Limb (tissue), 2 donors: ENCODE results near the gene SLC35E3.
"Not testable (repeated sequence)": the region's sequence is repeated elsewhere in the genome, so short reads cannot be mapped to it uniquely, and the experiment has no call there.

ENCODE experiments used
- DNase-seq, 2 donors: peaks; one replicate each; pipeline ENCODE4 v3.0.0-alpha.2; 2016; ENCODE audit errors: extremely low spot score in 2 of 2

SLC35E3 gene

GRCh38 chr12:68811573-68811972 is 65.6 kb downstream of the SLC35E3 start:
- not testable (repeated sequence) for DNase-seq

GRCh38 chr12:68812553-68813241 is 66.7 kb downstream of the SLC35E3 start:
- DNase-seq = no peak

- DNase-seq = no peak
Observed at GRCh38 chr12:68813242-68813593, 67.2 kb downstream of the SLC35E3 start.

- DNase-seq = no peak
Observed at GRCh38 chr12:68814490-68815231, 68.7 kb downstream of the SLC35E3 start.

GRCh38 chr12:68815232-68815927 is 69.4 kb downstream of the SLC35E3 start:
- DNase-seq = no peak

- no peak for DNase-seq
Observed at GRCh38 chr12:68815928-68816800, 70.2 kb downstream of the SLC35E3 start.

- DNase-seq = not testable (repeated sequence)
Observed at GRCh38 chr12:68819481-68819880, 73.5 kb downstream of the SLC35E3 start.

- no peak for DNase-seq
Observed at GRCh38 chr12:68821357-68822188, 75.6 kb downstream of the SLC35E3 start.

GRCh38 chr12:68823696-68824095 is 77.7 kb downstream of the SLC35E3 start:
- DNase-seq = no peak

GRCh38 chr12:68824131-68824530 is 78.2 kb downstream of the SLC35E3 start:
- DNase-seq = no peak

GRCh38 chr12:68824597-68825250 is 78.7 kb downstream of the SLC35E3 start:
- no peak for DNase-seq

- no peak for DNase-seq
Observed at GRCh38 chr12:68825569-68826217, 79.7 kb downstream of the SLC35E3 start.

- DNase-seq = no peak
Observed at GRCh38 chr12:68827895-68828671, 82.1 kb downstream of the SLC35E3 start.

GRCh38 chr12:68828672-68829068 is 82.7 kb downstream of the SLC35E3 start:
- DNase-seq = no peak
